Measurements from ENCODE around the gene PEX26.

- no peak for TF ChIP-seq CTCF (conservative IDR thresholded peaks at IDR 0.05 in 1 of 2, IDR thresholded peaks at IDR 0.05 in 1 of 2; ENCODE audit: low read depth in 1 of 2, low read length in 2 of 2)
- no peak for TF ChIP-seq EZH2 (IDR thresholded peaks at IDR 0.05; ENCODE audit: low read length, missing control alignments)
These were observed 36.7 kb downstream of the PEX26 start for GRCh38 chr22:18114495-18114894.
